Measurements from ENCODE around the gene INCENP.
A peak's percentile ranks its signal among the peaks of the same experiment; 100 is the strongest.

DNA sequence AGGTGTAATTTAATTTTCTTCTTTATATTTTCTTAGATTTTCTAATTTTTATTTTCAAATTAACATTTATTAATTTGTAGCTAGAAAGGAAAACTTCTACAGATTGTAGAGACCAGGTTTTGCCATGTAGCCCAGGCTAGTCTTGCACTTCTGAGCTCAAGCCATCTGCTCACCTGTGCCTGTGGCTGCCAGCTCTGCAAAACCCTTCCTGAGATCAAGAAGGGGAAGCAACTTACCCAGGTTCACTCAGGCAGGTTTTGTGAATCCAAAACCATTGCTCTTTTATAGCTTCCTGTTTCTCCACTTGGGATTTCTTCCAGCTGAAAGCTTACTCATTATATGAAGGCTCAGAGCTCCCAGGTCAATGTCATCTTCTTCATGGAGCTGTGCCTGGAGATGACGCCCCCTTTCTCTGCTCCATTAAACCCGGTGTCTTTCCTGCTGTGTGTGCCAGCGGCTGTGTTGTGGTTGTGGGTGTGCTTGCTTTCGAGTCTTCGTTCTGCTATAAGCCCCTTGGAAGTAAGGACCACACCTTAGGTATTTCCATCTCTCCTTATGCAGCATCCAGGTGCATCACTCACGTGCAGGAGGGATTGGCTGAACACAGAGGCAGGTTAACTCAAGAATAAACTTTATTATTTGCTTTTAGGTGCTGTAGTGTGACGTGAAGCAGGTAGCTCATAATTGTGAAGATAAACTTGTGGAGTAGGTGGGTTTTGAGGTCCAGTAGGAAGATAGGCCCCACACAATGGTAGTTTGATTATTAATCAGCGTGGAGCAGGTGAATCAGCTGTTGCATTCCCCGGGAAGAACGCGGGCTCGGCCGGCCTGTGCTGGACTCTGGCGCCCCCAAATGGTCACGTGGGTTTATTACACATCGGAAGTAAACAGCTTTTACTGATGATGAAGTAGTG is 42.2 kb upstream of the INCENP start:
- TF ChIP-seq POLR2A (IDR thresholded peaks at IDR 0.05) = no peak
- TF ChIP-seq, protein P1, sequence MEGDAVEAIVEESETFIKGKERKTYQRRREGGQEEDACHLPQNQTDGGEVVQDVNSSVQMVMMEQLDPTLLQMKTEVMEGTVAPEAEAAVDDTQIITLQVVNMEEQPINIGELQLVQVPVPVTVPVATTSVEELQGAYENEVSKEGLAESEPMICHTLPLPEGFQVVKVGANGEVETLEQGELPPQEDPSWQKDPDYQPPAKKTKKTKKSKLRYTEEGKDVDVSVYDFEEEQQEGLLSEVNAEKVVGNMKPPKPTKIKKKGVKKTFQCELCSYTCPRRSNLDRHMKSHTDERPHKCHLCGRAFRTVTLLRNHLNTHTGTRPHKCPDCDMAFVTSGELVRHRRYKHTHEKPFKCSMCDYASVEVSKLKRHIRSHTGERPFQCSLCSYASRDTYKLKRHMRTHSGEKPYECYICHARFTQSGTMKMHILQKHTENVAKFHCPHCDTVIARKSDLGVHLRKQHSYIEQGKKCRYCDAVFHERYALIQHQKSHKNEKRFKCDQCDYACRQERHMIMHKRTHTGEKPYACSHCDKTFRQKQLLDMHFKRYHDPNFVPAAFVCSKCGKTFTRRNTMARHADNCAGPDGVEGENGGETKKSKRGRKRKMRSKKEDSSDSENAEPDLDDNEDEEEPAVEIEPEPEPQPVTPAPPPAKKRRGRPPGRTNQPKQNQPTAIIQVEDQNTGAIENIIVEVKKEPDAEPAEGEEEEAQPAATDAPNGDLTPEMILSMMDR (IDR thresholded peaks at IDR 0.05 in 8 of 11, conservative IDR thresholded peaks at IDR 0.05 in 3 of 11) = peak; percentile 75 to 91 (median 86)
- peak in 2 of 3 donors; percentile 47 to 53 for TF ChIP-seq POLR2AphosphoS5 (IDR thresholded peaks at IDR 0.05)

Data from spleen (tissue), 7 donors.